Lower leg skin (tissue), 3 donors: Measurements from ENCODE around the gene KIF13A.

Experiments
- POLR2A ChIP-seq, 2 donors: fragments of 450-650 bp; IDR thresholded peaks; one replicate each; pipeline ENCODE4 v1.6.1; 2016 to 2017; ENCODE audit warnings: antibody characterized with exemption in 2 of 2, mild to moderate bottlenecking in 1 of 2, moderate library complexity in 1 of 2
- TF ChIP-seq, protein P1 (sequence below), 3 donors: fragments of 450-650 bp; IDR thresholded peaks; one replicate each; pipeline ENCODE4 v1.5.1; 2016; ENCODE audit warnings: antibody characterized with exemption in 3 of 3, mild to moderate bottlenecking in 3 of 3, moderate library complexity in 2 of 3

DNA sequence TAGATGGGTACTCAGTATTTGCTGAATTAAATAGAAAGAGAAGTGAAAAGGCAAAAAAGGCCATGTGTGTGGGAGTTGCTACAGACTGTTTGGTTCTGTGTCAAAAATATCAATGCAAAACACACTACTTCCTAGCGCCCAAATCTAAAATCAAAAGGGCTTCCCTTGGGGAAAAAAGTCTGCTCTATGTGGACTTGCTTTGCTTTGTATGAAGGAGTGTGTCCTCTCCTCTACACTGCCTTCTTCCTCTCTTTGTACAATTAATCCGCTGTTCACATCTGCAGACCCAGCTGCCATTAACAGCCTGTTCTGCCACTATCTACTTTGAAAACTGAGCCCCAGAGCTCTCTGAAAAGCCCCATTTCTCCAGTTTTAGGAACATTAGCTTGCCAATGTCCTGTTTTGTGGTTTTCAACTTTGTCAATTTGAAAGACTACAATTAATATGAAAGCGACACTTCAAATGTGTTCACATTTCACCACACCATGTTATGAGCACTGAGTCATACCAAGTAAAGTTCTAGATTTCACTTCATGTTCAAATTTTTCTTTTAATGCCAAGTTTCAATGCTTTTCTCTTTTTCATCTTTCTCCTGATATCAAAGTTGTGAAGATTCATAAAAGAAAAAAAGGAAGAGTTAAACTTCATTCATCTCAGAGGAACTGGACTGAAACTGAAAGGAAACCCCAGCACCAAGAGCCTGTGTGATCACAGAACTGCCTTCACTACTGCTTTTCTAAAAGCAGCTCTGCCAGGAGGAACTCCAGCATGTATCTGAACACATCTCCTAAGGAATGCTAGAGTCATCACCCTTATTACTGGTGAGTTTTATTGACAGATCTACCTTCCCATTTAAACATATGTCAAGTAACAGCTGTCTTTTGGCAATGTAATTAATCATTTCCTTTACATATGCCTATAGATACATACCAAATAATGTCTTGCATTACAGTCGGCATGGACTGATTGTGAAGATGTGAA is 102.6 kb downstream of the KIF13A start:
- TF ChIP-seq, protein P1, sequence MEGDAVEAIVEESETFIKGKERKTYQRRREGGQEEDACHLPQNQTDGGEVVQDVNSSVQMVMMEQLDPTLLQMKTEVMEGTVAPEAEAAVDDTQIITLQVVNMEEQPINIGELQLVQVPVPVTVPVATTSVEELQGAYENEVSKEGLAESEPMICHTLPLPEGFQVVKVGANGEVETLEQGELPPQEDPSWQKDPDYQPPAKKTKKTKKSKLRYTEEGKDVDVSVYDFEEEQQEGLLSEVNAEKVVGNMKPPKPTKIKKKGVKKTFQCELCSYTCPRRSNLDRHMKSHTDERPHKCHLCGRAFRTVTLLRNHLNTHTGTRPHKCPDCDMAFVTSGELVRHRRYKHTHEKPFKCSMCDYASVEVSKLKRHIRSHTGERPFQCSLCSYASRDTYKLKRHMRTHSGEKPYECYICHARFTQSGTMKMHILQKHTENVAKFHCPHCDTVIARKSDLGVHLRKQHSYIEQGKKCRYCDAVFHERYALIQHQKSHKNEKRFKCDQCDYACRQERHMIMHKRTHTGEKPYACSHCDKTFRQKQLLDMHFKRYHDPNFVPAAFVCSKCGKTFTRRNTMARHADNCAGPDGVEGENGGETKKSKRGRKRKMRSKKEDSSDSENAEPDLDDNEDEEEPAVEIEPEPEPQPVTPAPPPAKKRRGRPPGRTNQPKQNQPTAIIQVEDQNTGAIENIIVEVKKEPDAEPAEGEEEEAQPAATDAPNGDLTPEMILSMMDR (IDR thresholded peaks at IDR 0.05) = no peak
- TF ChIP-seq POLR2A (IDR thresholded peaks at IDR 0.05) = no peak
